SK-N-SH (cell line): ENCODE measurements around the gene ARFGAP1. TPM values are rescaled to one million over a fixed set of nuclear protein-coding genes. Genes with fewer than 3 reads are reported as not detected.

Experiments
- CTCF ChIA-PET: fragments of 300-600, 350-600 bp; formaldehyde crosslinking; extraction: SDS; loops from one replicate; lab custom pipeline; 2021; lab: Yijun Ruan, JAX
- POLR2A ChIA-PET: fragments of 350-600 bp; sonication (Branson Sonifier 250); formaldehyde crosslinking; extraction: SDS; loops from one replicate; lab custom pipeline; 2020; ENCODE audit warnings: antibody characterized with exemption, inconsistent platforms; lab: Yijun Ruan, JAX
- DNase-seq: peaks from one replicate; pipeline ENCODE4 v3.0.0; 2012
- H2AFZ ChIP-seq: fragments of 200-600 bp; sonication (generic); 2 replicates; pipeline ENCODE4 v1.8.1; 2016; ENCODE audit warnings: antibody characterized with exemption, mild to moderate bottlenecking, low read depth
- H3F3A ChIP-seq: fragments of 200-600 bp; sonication (generic); replicated peaks from 2 replicates; pipeline ENCODE3; 2016; ENCODE audit warnings: antibody characterized with exemption, mild to moderate bottlenecking; ENCODE audit not compliant: insufficient read depth
- H3K27ac ChIP-seq, 2 experiments: fragments of 200-500 bp in 1 of 2; fragments of 200-600 bp in 1 of 2; sonication (Bioruptor generic) in 1 of 2; sonication (generic), shearing (Covaris generic) in 1 of 2; 2 replicates each; pipeline versions ENCODE4 v1.5.1 to v1.6.1; 2014 to 2016; ENCODE audit warnings: low read depth in 2 of 2, inconsistent platforms in 1 of 2, low read length in 1 of 2, mild to moderate bottlenecking in 1 of 2, mixed read lengths in 1 of 2
- H3K27me3 ChIP-seq: fragments of 200-600 bp; sonication (generic), shearing (Covaris generic); 2 replicates; pipeline ENCODE4 v1.6.1; 2016; ENCODE audit warnings: mixed run types; ENCODE audit not compliant: insufficient read depth
- H3K36me3 ChIP-seq, 2 experiments: fragments of 200-500 bp in 1 of 2; fragments of 200-600 bp in 1 of 2; sonication (Bioruptor generic) in 1 of 2; sonication (generic) in 1 of 2; replicated peaks in 1 of 2; 2 replicates each; pipeline versions ENCODE3 to v1.5.1; 2014 to 2016; ENCODE audit warnings: low read length in 1 of 2, mild to moderate bottlenecking in 1 of 2; ENCODE audit not compliant: insufficient read depth in 2 of 2, control insufficient read depth in 1 of 2
- H3K4me1 ChIP-seq, 2 experiments: fragments of 200-500 bp in 1 of 2; fragments of 200-600 bp in 1 of 2; sonication (Bioruptor generic) in 1 of 2; sonication (generic), shearing (Covaris generic) in 1 of 2; 2 replicates each; pipeline versions ENCODE4 v1.5.1 to v1.6.1; 2014 to 2016; ENCODE audit warnings: low read depth in 1 of 2, low read length in 1 of 2, mixed run types in 1 of 2; ENCODE audit not compliant: insufficient read depth in 2 of 2, control insufficient read depth in 1 of 2
- H3K4me2 ChIP-seq: fragments of 200-600 bp; sonication (generic), shearing (Covaris generic); 2 replicates; pipeline ENCODE4 v1.6.1; 2017; ENCODE audit warnings: mixed run types
- H3K4me3 ChIP-seq, 2 experiments: fragments of 200-500 bp in 1 of 2; fragments of 200-600 bp in 1 of 2; sonication (Bioruptor generic) in 1 of 2; sonication (generic), shearing (Covaris generic) in 1 of 2; 2 replicates each; pipeline versions ENCODE4 v1.5.1 to v1.8.1; 2014 to 2016; ENCODE audit warnings: low read depth in 2 of 2, inconsistent platforms in 1 of 2, low read length in 1 of 2, mild to moderate bottlenecking in 1 of 2, mixed read lengths in 1 of 2, moderate library complexity in 1 of 2
- H3K79me2 ChIP-seq: fragments of 200-600 bp; sonication (generic); 2 replicates; pipeline ENCODE4 v1.8.1; 2017; ENCODE audit warnings: mild to moderate bottlenecking; ENCODE audit not compliant: insufficient read depth
- H3K9ac ChIP-seq: fragments of 200-600 bp; sonication (generic); 2 replicates; pipeline ENCODE4 v1.6.1; 2017; ENCODE audit warnings: mixed run types
- H3K9me2 ChIP-seq: fragments of 200-600 bp; sonication (generic); 2 replicates; pipeline ENCODE4 v1.6.1; 2017; ENCODE audit warnings: mixed run types
- H3K9me3 ChIP-seq: fragments of 200-600 bp; sonication (generic); 2 replicates; pipeline ENCODE4 v1.6.1; 2017; ENCODE audit warnings: mixed run types, mild to moderate bottlenecking, moderate library complexity
- H4K20me1 ChIP-seq: fragments of 200-600 bp; sonication (generic); 2 replicates; pipeline ENCODE4 v1.6.1; 2017; ENCODE audit warnings: mild to moderate bottlenecking, mixed run types; ENCODE audit not compliant: insufficient read depth
- CHD2 ChIP-seq: fragments of 150-350 bp; IDR thresholded peaks from 2 replicates; pipeline ENCODE4 v1.6.1; 2018; ENCODE audit warnings: low read length; ENCODE audit not compliant: partially characterized antibody
- EP300 ChIP-seq, 2 experiments: IDR thresholded peaks; 2 replicates each; pipeline versions ENCODE4 v1.4.0 to v1.6.1; 2012; ENCODE audit warnings: borderline replicate concordance in 1 of 2, low read depth in 1 of 2, low read length in 1 of 2
- FOXJ3 ChIP-seq: sonication (generic); formaldehyde crosslinking; IDR thresholded peaks from 2 replicates; pipeline ENCODE4 v1.5.1; 2020; ENCODE audit warnings: mild to moderate bottlenecking, missing genetic modification reagents
- FOXM1 ChIP-seq: IDR thresholded peaks from 2 replicates; pipeline ENCODE4 v1.4.0; 2012; ENCODE audit warnings: low read depth, mild to moderate bottlenecking
- MXI1 ChIP-seq: IDR thresholded peaks from 2 replicates; pipeline ENCODE4 v1.6.1; 2012; ENCODE audit warnings: mild to moderate bottlenecking, low read depth, low read length, improper control_type of control experiment
- NFIC ChIP-seq: IDR thresholded peaks from 2 replicates; pipeline ENCODE4 v1.4.0; 2012; ENCODE audit warnings: borderline replicate concordance
- PBX3 ChIP-seq: IDR thresholded peaks from 2 replicates; pipeline ENCODE4; 2012
- RAD21 ChIP-seq: IDR thresholded peaks from 2 replicates; pipeline ENCODE4 v1.6.1; 2012; ENCODE audit warnings: mild to moderate bottlenecking, low read length
- RCOR1 ChIP-seq: fragments of 150-350 bp; IDR thresholded peaks from 2 replicates; pipeline ENCODE4 v1.6.1; 2017; ENCODE audit warnings: antibody characterized with exemption, low read length
- REST ChIP-seq: IDR thresholded peaks from 2 replicates; pipeline ENCODE4 v1.6.1; 2012; ENCODE audit warnings: mild to moderate bottlenecking, low read depth, low read length, moderate library complexity
- TAF1 ChIP-seq: IDR thresholded peaks from 2 replicates; pipeline ENCODE4 v1.6.1; 2012; ENCODE audit warnings: low read depth, mild to moderate bottlenecking, low read length, moderate library complexity, borderline replicate concordance
- TCF12 ChIP-seq: IDR thresholded peaks from 2 replicates; pipeline ENCODE4 v1.4.0; 2012
- USF2 ChIP-seq: fragments of 150-350 bp; IDR thresholded peaks from 2 replicates; pipeline ENCODE4 v1.6.1; 2017; ENCODE audit warnings: antibody characterized with exemption, low read length, low read depth, borderline replicate concordance
- WGBS: methylation state at CpG from one replicate; pipeline ENCODE4 v1.1.6; 2017; ENCODE audit warnings: low lambda C conversion rate; 5-methylcytosine and 5-hydroxymethylcytosine counted together
- polyA plus RNA-seq, 3 experiments: library from polyadenylated mRNA; depleted of rRNA; stranded (reverse); fragments of >200 nt; gene quantifications; 2 replicates each; pipeline ENCODE4 v1.2.3, GENCODE V29; 2012

Gene ARFGAP1
- polyA plus RNA-seq, 1 of the 3 experiments (the other 2 are of a cell fraction), result 72.7 TPM

- Histone ChIP-seq H3K4me2 (no peak overlapping the region), H4K20me1 (no peaks in the 10 kb centered on the region), H3K79me2 (no peaks in the 10 kb centered on the region), H3F3A (no peaks in the 10 kb centered on the region), H3K9me3 (no peaks in the 10 kb centered on the region), H3K27ac (no peak overlapping the region), H3K36me3 (no peaks in the 10 kb centered on the region), H3K9me2 (no peaks in the 10 kb centered on the region), H3K27me3 (no peaks in the 10 kb centered on the region), H3K4me3 (no peak overlapping the region), H3K9ac (no peak overlapping the region), H2AFZ (no peak overlapping the region), H3K4me1 (peaks cover 0 to 3% of the 10 kb centered on the region in 2 experiments; a peak in 1 of 4 replicates)
- ChIA-PET CTCF (interaction anchor here (1.2 to 4.9 kb wide), 3 partner anchors 23 to 149 kb away, joined by 3 to 29 read pairs (median 20); no protein-coding TSS in a partner anchor), POLR2A (no interaction called here)
- TF ChIP-seq TCF12, result no peak
- TF ChIP-seq FOXJ3 (CRISPR knock-in tag), result no peak
- no peak for TF ChIP-seq TAF1
- no peak for TF ChIP-seq REST
- TF ChIP-seq MXI1, result no peak
- no peak for TF ChIP-seq USF2
- TF ChIP-seq CHD2, result no peak
- TF ChIP-seq RAD21, result no peak
- TF ChIP-seq FOXM1, result no peak
- TF ChIP-seq EP300 (IDR thresholded peaks at IDR 0.05; ENCODE audit: borderline replicate concordance in 1 of 2, low read depth in 1 of 2, low read length in 1 of 2), result no peak
- TF ChIP-seq RCOR1, result no peak
- TF ChIP-seq NFIC, result no peak
- no peak for TF ChIP-seq PBX3
- DNase-seq, result no peak
- 67% methylated on average over 7 of the region's 8 CpGs for WGBS
Observed at GRCh38 chr20:63331741-63332400, 59.3 kb downstream of the ARFGAP1 start.
